H1 (cell line): ENCODE results near the gene ELP1. TPM values are rescaled to one million over a fixed set of nuclear protein-coding genes. Genes with fewer than 3 reads are reported as not detected.

Experiments
- CTCF ChIA-PET: fragments of 300-600 bp; sonication (Branson Sonifier 250); formaldehyde crosslinking; loops from one replicate; lab custom pipeline; 2021; ENCODE audit not compliant: partially characterized antibody; lab: Charles Lee
- POLR2A ChIA-PET: fragments of 300-600 bp; sonication (Branson Sonifier 250); formaldehyde crosslinking; loops from one replicate; lab custom pipeline; 2021; ENCODE audit warnings: inconsistent platforms; ENCODE audit not compliant: partially characterized antibody; lab: Charles Lee
- DNase-seq, 2 experiments: peaks; one replicate each; pipeline versions ENCODE4 v3.0.0 to v3.0.0-alpha.2; 2010 to 2022; ENCODE audit warnings: low spot score in 2 of 2, low read depth in 1 of 2, mixed read lengths in 1 of 2
- FAIRE-seq: peaks from 2 replicates; lab custom pipeline; 2011; peaks lifted over from hg19 to GRCh38; lab: Jason Lieb, UNC
- H2AFZ ChIP-seq: 2 replicates; pipeline ENCODE4 v1.8.1; 2012; ENCODE audit warnings: low read length, inconsistent platforms
- H2AK5ac ChIP-seq: 2 replicates; pipeline ENCODE4 v1.6.1; 2013; ENCODE audit warnings: low read depth, low read length
- H2BK120ac ChIP-seq: replicated peaks from 2 replicates; pipeline ENCODE3; 2013; ENCODE audit warnings: low read depth, low read length, inconsistent platforms
- H2BK12ac ChIP-seq: 2 replicates; pipeline ENCODE4 v1.6.1; 2013; ENCODE audit warnings: low read depth, low read length
- H2BK15ac ChIP-seq: 2 replicates; pipeline ENCODE4 v1.6.1; 2013; ENCODE audit warnings: low read length
- H2BK20ac ChIP-seq: 2 replicates; pipeline ENCODE4 v1.6.1; 2013; ENCODE audit warnings: low read length
- H2BK5ac ChIP-seq: 2 replicates; pipeline ENCODE4 v1.6.1; 2013; ENCODE audit warnings: low read depth, low read length
- H3K14ac ChIP-seq: 2 replicates; pipeline ENCODE4 v1.6.1; 2013; ENCODE audit warnings: inconsistent platforms; ENCODE audit not compliant: insufficient read length
- H3K18ac ChIP-seq: 2 replicates; pipeline ENCODE4 v1.6.1; 2013; ENCODE audit warnings: low read length; ENCODE audit errors: extremely low read depth
- H3K23ac ChIP-seq: 2 replicates; pipeline ENCODE4 v1.6.1; 2013; ENCODE audit warnings: inconsistent platforms; ENCODE audit not compliant: insufficient read length
- H3K23me2 ChIP-seq: 2 replicates; pipeline ENCODE4 v1.6.1; 2013; ENCODE audit warnings: low read depth, low read length
- H3K27ac ChIP-seq: 2 replicates; pipeline ENCODE4 v1.6.1; 2011; ENCODE audit warnings: low read depth, low read length, inconsistent platforms
- H3K27me3 ChIP-seq, 4 experiments: replicated peaks in 1 of 4; 1 replicate in 1 of 4; 2 replicates in 3 of 4; pipeline versions ENCODE4 v1.6.1 to v1.8.1; 2011 to 2013; ENCODE audit warnings: low read length in 3 of 4, mild to moderate bottlenecking in 3 of 4, inconsistent platforms in 2 of 4, mixed read lengths in 2 of 4, moderate library complexity in 1 of 4; ENCODE audit not compliant: control insufficient read depth in 3 of 4, insufficient read depth in 3 of 4; ENCODE audit errors: extremely low read depth in 1 of 4
- H3K36me3 ChIP-seq, 4 experiments: 2 replicates each; pipeline versions ENCODE4 v1.6.1 to v1.8.1; 2011 to 2013; ENCODE audit warnings: mild to moderate bottlenecking in 4 of 4, low read length in 3 of 4, moderate library complexity in 2 of 4, control low read depth in 1 of 4, inconsistent platforms in 1 of 4; ENCODE audit not compliant: insufficient read depth in 4 of 4, control insufficient read depth in 2 of 4
- H3K4ac ChIP-seq: replicated peaks from 2 replicates; pipeline ENCODE3; 2013; ENCODE audit warnings: low read length, low read depth, mixed read lengths, inconsistent platforms; ENCODE audit not compliant: insufficient read length
- H3K4me1 ChIP-seq, 4 experiments: replicated peaks in 1 of 4; 1 replicate in 1 of 4; 2 replicates in 3 of 4; pipeline versions ENCODE4 v1.6.1 to v1.8.1; 2011 to 2013; ENCODE audit warnings: low read length in 3 of 4, inconsistent platforms in 2 of 4, mixed read lengths in 1 of 4; ENCODE audit not compliant: insufficient read depth in 4 of 4, control insufficient read depth in 3 of 4
- H3K4me2 ChIP-seq, 2 experiments: 2 replicates each; pipeline versions ENCODE4 v1.6.1 to v1.8.1; 2011 to 2013; ENCODE audit warnings: low read depth in 2 of 2, low read length in 2 of 2, control low read depth in 1 of 2, inconsistent platforms in 1 of 2, mild to moderate bottlenecking in 1 of 2; ENCODE audit not compliant: insufficient read depth in 1 of 2
- H3K4me3 ChIP-seq, 4 experiments: fragments of 200-600, 300-600 bp in 1 of 4; sonication (generic), shearing (Covaris generic), sonication (Bioruptor Twin) in 1 of 4; 2 replicates each; pipeline versions ENCODE4 v1.5.1 to v1.8.1; 2011 to 2016; ENCODE audit warnings: low read length in 4 of 4, low read depth in 3 of 4, control low read depth in 2 of 4, inconsistent platforms in 2 of 4, mild to moderate bottlenecking in 2 of 4, mixed read lengths in 1 of 4, moderate library complexity in 1 of 4; ENCODE audit not compliant: insufficient read depth in 2 of 4; ENCODE audit errors: extremely low read depth in 1 of 4
- H3K56ac ChIP-seq: replicated peaks from 2 replicates; pipeline ENCODE3; 2013; ENCODE audit warnings: low read depth, mild to moderate bottlenecking, mixed read lengths, low read length, inconsistent platforms; ENCODE audit not compliant: insufficient read length
- H3K79me1 ChIP-seq: 2 replicates; pipeline ENCODE4 v1.6.1; 2013; ENCODE audit warnings: low read depth, low read length, control low read depth
- H3K79me2 ChIP-seq, 2 experiments: 2 replicates each; pipeline versions ENCODE4 v1.6.1 to v1.8.1; 2012 to 2013; ENCODE audit warnings: low read length in 2 of 2, mild to moderate bottlenecking in 2 of 2, inconsistent platforms in 1 of 2; ENCODE audit not compliant: insufficient read depth in 2 of 2, control insufficient read depth in 1 of 2
- H3K9ac ChIP-seq, 4 experiments: replicated peaks in 1 of 4; 1 replicate in 1 of 4; 2 replicates in 3 of 4; pipeline versions ENCODE4 v1.6.1 to v1.8.1; 2011 to 2013; ENCODE audit warnings: low read depth in 3 of 4, low read length in 3 of 4, control low read depth in 2 of 4, mild to moderate bottlenecking in 2 of 4, moderate library complexity in 2 of 4, inconsistent platforms in 1 of 4; ENCODE audit errors: extremely low read depth in 1 of 4
- H3K9me3 ChIP-seq, 2 experiments: 2 replicates each; pipeline versions ENCODE4 v1.6.1 to v1.8.1; 2012 to 2013; ENCODE audit warnings: mild to moderate bottlenecking in 2 of 2, moderate library complexity in 2 of 2, control low read depth in 1 of 2, inconsistent platforms in 1 of 2, low read depth in 1 of 2, low read length in 1 of 2, mixed read lengths in 1 of 2; ENCODE audit not compliant: insufficient read depth in 2 of 2
- H4K20me1 ChIP-seq, 2 experiments: replicated peaks in 1 of 2; 2 replicates each; pipeline versions ENCODE3 to v1.8.1; 2011 to 2013; ENCODE audit warnings: inconsistent platforms in 2 of 2, low read length in 2 of 2, mild to moderate bottlenecking in 1 of 2; ENCODE audit not compliant: insufficient read depth in 2 of 2, control insufficient read depth in 1 of 2
- H4K5ac ChIP-seq: 2 replicates; pipeline ENCODE4 v1.6.1; 2013; ENCODE audit warnings: low read length, low read depth, mixed read lengths, inconsistent platforms; ENCODE audit not compliant: insufficient read length
- H4K8ac ChIP-seq: 2 replicates; pipeline ENCODE4 v1.8.0; 2013; ENCODE audit warnings: mild to moderate bottlenecking, moderate library complexity, low read length, inconsistent platforms; ENCODE audit not compliant: insufficient read depth; ENCODE audit errors: extremely low read depth
- H4K91ac ChIP-seq: replicated peaks from 2 replicates; pipeline ENCODE3; 2013; ENCODE audit warnings: low read length, mixed read lengths, inconsistent platforms; ENCODE audit not compliant: insufficient read length
- CHD2 ChIP-seq: IDR thresholded peaks from 2 replicates; pipeline ENCODE4 v1.6.1; 2012; ENCODE audit warnings: low read length, improper control_type of control experiment
- SP2 ChIP-seq: IDR thresholded peaks from 2 replicates; pipeline ENCODE4 v1.6.1; 2012; ENCODE audit warnings: mild to moderate bottlenecking, low read length, inconsistent platforms
- polyA plus RNA-seq, 7 experiments: library from polyadenylated mRNA; depleted of rRNA in 3 of 7; stranded (reverse) in 5 of 7; unstranded in 2 of 7; fragments of >200 nt in 5 of 7; fragments of 200-250 nt in 2 of 7; gene quantifications; 1 replicate in 5 of 7; 2 replicates in 1 of 7; 4 replicates in 1 of 7; pipeline versions ENCODE4 v1.2.1 to v1.2.3, GENCODE V29; 2011 to 2013; ENCODE audit warnings: missing spikeins in 2 of 7, mixed read lengths in 2 of 7
- total RNA-seq: library from RNA; stranded (reverse); fragmentation: NEBNext Ultra II Directional; extraction: Animal tissue kit (Norgen Biotek cat#: 25700); gene quantifications from 2 replicates; pipeline ENCODE4 v1.2.1, GENCODE V29; 2021

ELP1 gene
- total and polyA plus RNA-seq, 2 of the 8 experiments (the other 6 are each of a cell fraction or from before 2014, with no cell fraction given), result 13.9 to 31.3 TPM

DNA sequence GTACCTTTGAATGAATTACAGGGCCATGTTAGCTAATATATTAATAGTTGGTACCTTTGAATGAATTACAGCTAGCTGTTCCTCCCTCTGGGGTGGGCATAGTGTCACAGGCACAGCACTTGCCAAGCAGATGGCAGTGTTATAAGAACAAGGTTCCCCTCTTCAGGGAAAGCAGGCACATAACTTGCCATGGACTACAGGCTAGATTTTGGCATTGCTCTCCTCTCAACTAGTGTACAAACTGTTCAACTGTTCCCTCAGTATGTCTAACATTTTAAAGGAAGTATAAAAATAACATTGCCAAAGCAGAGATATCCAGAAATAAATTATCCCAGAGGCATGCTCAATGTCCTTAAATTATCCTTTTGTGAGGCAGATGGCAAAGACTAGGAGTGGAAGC, 34.0 kb upstream of the ELP1 start:
- H4K91ac ChIP-seq, result no peak overlapping the region
- H2AFZ ChIP-seq, result no peak overlapping the region
- H3K9ac ChIP-seq, result no peak overlapping the region
- no peaks in the 10 kb centered on the region for H3K4me1 ChIP-seq
- H4K20me1 ChIP-seq, result peaks cover 0 to 2% of the 10 kb centered on the region in 2 experiments
- H3K4me3 ChIP-seq, result no peak overlapping the region
- no peak overlapping the region for H2BK12ac ChIP-seq
- H3K27ac ChIP-seq, result no peak overlapping the region
- 0 out of 4 replicates have a peak, but pooled peaks cover 0 to 2% of the 10 kb centered on the region in 2 experiments for H3K9me3 ChIP-seq
- CTCF ChIA-PET, result interaction anchor here (0.6 to 8.0 kb wide), 2 partner anchors 14 to 16 kb away, joined by 3 to 40 read pairs; no protein-coding TSS in a partner anchor
- no peak overlapping the region for H3K4ac ChIP-seq
- H2BK20ac ChIP-seq, result no peak overlapping the region
- H3K79me1 ChIP-seq, result no peaks in the 10 kb centered on the region
- DNase-seq (no peak), FAIRE-seq (no peak)
- H2BK15ac ChIP-seq, result no peak overlapping the region
- no peak overlapping the region for H3K18ac ChIP-seq
- no peak overlapping the region for H2AK5ac ChIP-seq
- H2BK120ac ChIP-seq, result no peak overlapping the region
- H3K23ac ChIP-seq, result no peak overlapping the region
- H3K14ac ChIP-seq, result no peak overlapping the region
- H4K5ac ChIP-seq, result no peak overlapping the region
- H3K27me3 ChIP-seq, result no peaks in the 10 kb centered on the region
- peaks cover 0 to 21% (median 7%) of the 10 kb centered on the region in 4 experiments; a peak in 6 of 8 replicates for H3K36me3 ChIP-seq
- TF ChIP-seq SP2 (no peak), CHD2 (no peak)
- TF ChIP-seq, all 59 proteins: peak for 0
- Histone ChIP-seq H3K23me2 (no peaks in the 10 kb centered on the region), H3K79me2 (no peaks in the 10 kb centered on the region), H3K4me2 (no peak overlapping the region), H2BK5ac (no peak overlapping the region), H4K8ac (no peak overlapping the region), H3K56ac (no peak overlapping the region)
- POLR2A ChIA-PET, result no interaction called here
